TTC549 (cell line): ENCODE results near the gene GPR21.

Source experiments
- FAIRE-seq: peaks from 2 replicates; lab custom pipeline; 2012; peaks lifted over from hg19 to GRCh38; lab: Jason Lieb, UNC

GPR21 gene

GRCh38 chr9:123063896-123064295, 30.4 kb downstream of the GPR21 start:
- no peak for FAIRE-seq

- FAIRE-seq, result no peak
Observed at GRCh38 chr9:123064716-123065115, 31.2 kb downstream of the GPR21 start.

GRCh38 chr9:123065196-123065595, 31.7 kb downstream of the GPR21 start:
- FAIRE-seq, result no peak

DNA sequence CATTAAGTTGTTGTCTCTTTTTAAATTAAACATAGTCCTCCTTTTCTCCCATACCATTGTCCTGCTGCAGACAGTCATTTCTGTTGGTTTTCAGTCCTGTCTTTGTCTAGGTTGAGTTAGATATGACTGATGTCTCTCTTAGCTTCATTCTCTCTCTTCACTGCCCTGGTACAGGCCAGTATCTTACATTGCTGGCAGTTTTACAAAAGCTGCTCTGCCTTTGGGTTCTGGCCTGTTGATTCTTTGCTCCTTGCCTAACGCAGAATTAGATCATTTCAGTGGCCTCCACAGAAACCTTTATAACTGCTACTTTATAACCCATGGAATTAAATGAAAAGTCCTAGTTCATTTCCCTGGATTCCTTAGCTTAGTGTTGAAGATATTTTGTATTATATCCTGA, 33.7 kb downstream of the GPR21 start:
- FAIRE-seq, result no peak

- FAIRE-seq, result no peak
Observed at GRCh38 chr9:123069010-123069481, 35.6 kb downstream of the GPR21 start.

- FAIRE-seq, result no peak
Observed at GRCh38 chr9:123070198-123070597, 36.7 kb downstream of the GPR21 start.

DNA sequence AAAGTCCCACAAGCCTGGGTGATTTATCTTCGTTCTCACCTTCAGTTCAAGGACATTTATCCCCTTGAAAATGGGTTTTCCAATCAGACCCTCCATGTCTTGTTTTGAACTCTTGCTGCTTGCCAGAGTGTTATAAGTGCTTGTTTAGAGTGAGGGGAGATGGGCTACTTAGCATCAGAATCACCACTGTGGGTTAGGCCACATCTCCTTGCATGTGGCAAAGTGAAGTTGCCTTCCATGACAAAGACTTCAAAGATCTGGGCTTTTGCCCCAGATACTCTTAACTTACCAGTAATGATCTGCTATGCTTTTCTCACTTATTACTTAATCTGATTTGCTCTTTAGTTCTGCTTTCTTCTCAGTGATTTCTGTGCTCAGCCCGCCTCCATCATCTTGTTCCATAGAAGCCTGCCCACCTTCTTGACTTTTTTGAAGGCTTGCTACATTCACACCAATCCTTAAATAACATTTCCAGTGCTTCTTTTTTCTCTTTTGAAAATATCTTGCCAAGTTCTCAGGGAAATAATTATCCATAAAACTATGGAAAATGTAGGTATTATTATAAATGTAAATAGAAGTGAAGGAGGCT, 39.0 kb downstream of the GPR21 start:
- no peak for FAIRE-seq

DNA sequence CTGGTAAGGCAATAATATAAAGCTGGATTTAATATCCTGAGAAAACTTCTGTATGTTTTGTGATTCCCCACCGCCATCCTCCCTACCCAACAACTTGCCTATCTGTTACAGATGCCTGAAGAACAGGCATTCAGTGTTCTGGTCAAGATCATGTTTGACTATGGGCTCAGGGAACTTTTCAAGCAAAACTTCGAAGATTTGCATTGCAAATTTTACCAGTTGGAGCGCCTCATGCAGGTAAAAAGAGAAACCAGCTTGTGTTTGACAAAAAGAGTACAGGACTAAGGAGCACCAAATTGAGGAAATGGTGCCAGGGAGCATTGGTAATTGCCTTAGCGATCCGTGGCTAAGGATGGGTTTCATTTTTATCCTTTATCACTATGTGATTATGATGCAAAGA, 40.0 kb downstream of the GPR21 start:
- no peak for FAIRE-seq

DNA sequence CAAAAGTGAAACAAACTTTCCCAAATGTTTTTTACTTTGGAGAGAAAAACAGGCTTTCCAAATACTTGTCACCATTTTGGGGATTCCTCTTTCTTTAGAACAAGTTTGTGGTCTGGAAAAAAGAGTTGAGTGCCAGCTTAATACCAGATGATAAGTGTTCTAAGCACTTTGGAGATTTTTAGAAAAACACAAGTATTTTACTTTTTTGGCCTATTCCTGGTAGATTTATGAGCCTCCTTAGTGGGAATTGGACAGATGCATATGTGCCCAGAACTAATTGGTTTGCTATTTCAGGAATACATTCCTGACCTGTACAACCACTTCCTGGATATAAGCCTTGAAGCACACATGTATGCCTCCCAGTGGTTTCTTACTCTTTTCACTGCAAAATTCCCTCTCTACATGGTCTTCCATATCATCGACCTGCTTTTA, 40.5 kb downstream of the GPR21 start:
- FAIRE-seq, result no peak

GRCh38 chr9:123074628-123075027, 41.2 kb downstream of the GPR21 start:
- no peak for FAIRE-seq

GRCh38 chr9:123080444-123080843, 47.0 kb downstream of the GPR21 start:
- no peak for FAIRE-seq

- no peak for FAIRE-seq
Observed at GRCh38 chr9:123081824-123082223, 48.4 kb downstream of the GPR21 start.

GRCh38 chr9:123083680-123084079, 50.2 kb downstream of the GPR21 start:
- no peak for FAIRE-seq

- FAIRE-seq, result no peak
Observed at GRCh38 chr9:123084256-123084655, 50.8 kb downstream of the GPR21 start.
